Naive thymus-derived CD4-positive, alpha-beta T cell (primary cell): Measurements from ENCODE around the gene DERA. TPM values are rescaled to one million over a fixed set of nuclear protein-coding genes. Genes with fewer than 3 reads are reported as not detected.

Source experiments
- ATAC-seq: fragments of 150-1000 bp; cut with Tn5 transposase; 2 replicates; pipeline ENCODE4 v1.10.0; 2021; ENCODE audit warnings: mild to moderate bottlenecking, moderate library complexity
- CTCF ChIA-PET: fragments of 350-600 bp; sonication (Branson Sonifier 250); formaldehyde crosslinking; loops from one replicate; lab custom pipeline; 2021; ENCODE audit warnings: antibody characterized with exemption; lab: Charles Lee
- POLR2A ChIA-PET: fragments of 350-600 bp; sonication (Branson Sonifier 250); formaldehyde crosslinking; loops from one replicate; lab custom pipeline; 2021; ENCODE audit warnings: antibody characterized with exemption, inconsistent platforms; lab: Charles Lee
- DNase-seq, 9 donors: peaks; one replicate each; pipeline versions ENCODE4 v3.0.0 to v3.0.0-alpha.2; 2020 to 2022; ENCODE audit warnings: mixed read lengths in 1 of 9
- H3K27ac ChIP-seq: one replicate; pipeline ENCODE4 v1.7.0; 2013; ENCODE audit warnings: mild to moderate bottlenecking, low read depth, low read length, moderate library complexity
- H3K27me3 ChIP-seq, 2 donors: one replicate each; pipeline ENCODE4 v1.7.0; 2013; ENCODE audit warnings: low read length in 2 of 2, mild to moderate bottlenecking in 2 of 2, moderate library complexity in 2 of 2; ENCODE audit not compliant: control insufficient read depth in 2 of 2, insufficient read depth in 2 of 2
- H3K36me3 ChIP-seq, 3 experiments: 1 replicate in 2 of 3; 2 replicates in 1 of 3; pipeline ENCODE4 v1.7.0; 2013; ENCODE audit warnings: low read length in 3 of 3, mild to moderate bottlenecking in 3 of 3, moderate library complexity in 1 of 3; ENCODE audit not compliant: insufficient read depth in 3 of 3, control insufficient read depth in 2 of 3
- H3K4me1 ChIP-seq, 2 donors: one replicate each; pipeline ENCODE4 v1.7.0; 2013; ENCODE audit warnings: low read length in 2 of 2, mild to moderate bottlenecking in 2 of 2, moderate library complexity in 1 of 2; ENCODE audit not compliant: control insufficient read depth in 2 of 2, insufficient read depth in 2 of 2
- H3K4me3 ChIP-seq: 2 replicates; pipeline ENCODE4 v1.7.0; 2013; ENCODE audit warnings: mild to moderate bottlenecking, low read length
- H3K9me3 ChIP-seq, 3 experiments: 1 replicate in 2 of 3; 2 replicates in 1 of 3; pipeline ENCODE4 v1.7.0; 2013; ENCODE audit warnings: low read length in 3 of 3; ENCODE audit not compliant: control insufficient read depth in 2 of 3
- H3K27ac Mint-ChIP-seq, 9 donors: one replicate each; pipeline ENCODE4 v1.8.0; 2020 to 2022; ENCODE audit warnings: mixed read lengths in 9 of 9, mild to moderate bottlenecking in 8 of 9, moderate library complexity in 5 of 9, inconsistent platforms in 2 of 9
- H3K27me3 Mint-ChIP-seq, 5 donors: one replicate each; pipeline ENCODE4 v1.8.0; 2021 to 2022; ENCODE audit warnings: mixed read lengths in 5 of 5, mild to moderate bottlenecking in 1 of 5
- H3K36me3 Mint-ChIP-seq, 5 donors: one replicate each; pipeline ENCODE4 v1.8.0; 2020 to 2022; ENCODE audit warnings: mixed read lengths in 5 of 5, mild to moderate bottlenecking in 3 of 5, inconsistent platforms in 1 of 5
- H3K4me1 Mint-ChIP-seq, 7 donors: one replicate each; pipeline ENCODE4 v1.8.0; 2020 to 2022; ENCODE audit warnings: mixed read lengths in 7 of 7, mild to moderate bottlenecking in 3 of 7, inconsistent platforms in 1 of 7
- H3K4me3 Mint-ChIP-seq, 10 donors: one replicate each; pipeline ENCODE4 v1.8.0; 2020 to 2022; ENCODE audit warnings: mild to moderate bottlenecking in 10 of 10, mixed read lengths in 10 of 10, moderate library complexity in 6 of 10, inconsistent platforms in 2 of 10
- H3K9me3 Mint-ChIP-seq, 11 donors: one replicate each; pipeline ENCODE4 v1.8.0; 2020 to 2022; ENCODE audit warnings: mixed read lengths in 11 of 11, mild to moderate bottlenecking in 4 of 11, inconsistent platforms in 1 of 11, moderate library complexity in 1 of 11
- intact Hi-C, 2 donors: fragments of 100-400 bp; cut with micrococcal nuclease; formaldehyde crosslinking; loops; one replicate each; pipeline ENCODE4 v1.15.1; 2023
- polyA plus RNA-seq, 2 donors: library from polyadenylated mRNA; unstranded; fragments of 300-500 nt; fragmentation: Illumina TruSeq; gene quantifications; one replicate each; pipeline ENCODE4 v1.2.3, GENCODE V29; 2021
- total RNA-seq, 6 experiments: library from RNA in 5 of 6; stranded (reverse) in 5 of 6; gene quantifications; 1 replicate in 5 of 6; 2 replicates in 1 of 6; pipeline ENCODE4 v1.2.3 and lab custom pipeline; 2021 to 2026

The DERA gene
- total and polyA plus RNA-seq, 7 experiments from 2014 or later: 8.4 to 33.4 (median 14.6) TPM

DNA sequence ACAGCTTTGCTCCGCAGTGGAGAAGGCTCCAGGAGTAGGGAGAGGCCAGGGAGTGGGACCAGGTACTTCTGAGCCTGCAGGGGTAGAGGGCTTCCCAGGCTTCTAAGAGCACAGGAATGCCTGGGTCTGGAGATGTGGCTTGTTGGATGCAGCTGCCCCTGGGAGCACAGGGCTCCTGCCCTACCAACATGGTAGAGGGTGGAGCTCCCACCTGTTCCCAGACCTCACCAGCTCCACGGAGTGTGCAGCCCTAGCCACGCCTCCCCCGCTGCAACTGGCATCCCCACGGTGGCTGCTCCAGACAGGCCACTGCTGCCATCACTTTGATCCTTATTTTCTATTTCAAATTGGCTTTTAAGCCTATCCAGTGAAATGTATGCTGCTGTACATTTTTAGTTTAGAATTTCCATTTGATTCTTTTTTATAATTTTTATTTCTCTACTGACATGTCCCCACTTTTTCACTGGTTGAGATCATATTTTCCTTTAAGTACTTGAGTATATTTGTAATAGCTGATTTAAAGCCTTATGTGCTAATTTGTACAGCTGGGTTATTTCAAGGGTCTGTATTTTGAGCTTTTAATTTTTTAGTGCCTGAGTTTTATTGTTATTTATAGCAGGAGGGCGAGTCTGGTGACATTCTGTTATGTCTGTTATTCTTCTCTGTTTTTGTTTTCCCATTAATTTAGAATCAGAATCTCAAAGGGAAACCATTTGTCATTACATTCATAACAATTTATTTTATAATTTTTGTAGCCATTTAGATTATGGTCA, 78.0 kb downstream of the DERA start:
- Mint-ChIP-seq H3K27me3 (no peaks in the 10 kb centered on the region), H3K4me1 (peaks cover 0 to 13% (median 4%) of the 10 kb centered on the region in 7 donors), H3K27ac (no peak overlapping the region), H3K36me3 (peaks cover 16 to 84% (median 65%) of the 10 kb centered on the region in 5 donors), H3K9me3 (peaks cover 0 to 10% (median 0%) of the 10 kb centered on the region in 11 donors), H3K4me3 (no peak overlapping the region)
- H3K4me3 ChIP-seq: no peak overlapping the region
- H3K9me3 ChIP-seq: no peaks in the 10 kb centered on the region
- H3K27me3 ChIP-seq: no peaks in the 10 kb centered on the region
- ChIA-PET CTCF (no interaction called here), POLR2A (no interaction called here)
- no peaks in the 10 kb centered on the region for H3K4me1 ChIP-seq
- intact Hi-C loops: no loop called here
- peaks cover 0 to 18% (median 0%) of the 10 kb centered on the region in 3 experiments for H3K36me3 ChIP-seq
- DNase-seq (no peak), ATAC-seq (no peak)
- H3K27ac ChIP-seq: no peak overlapping the region

DNA sequence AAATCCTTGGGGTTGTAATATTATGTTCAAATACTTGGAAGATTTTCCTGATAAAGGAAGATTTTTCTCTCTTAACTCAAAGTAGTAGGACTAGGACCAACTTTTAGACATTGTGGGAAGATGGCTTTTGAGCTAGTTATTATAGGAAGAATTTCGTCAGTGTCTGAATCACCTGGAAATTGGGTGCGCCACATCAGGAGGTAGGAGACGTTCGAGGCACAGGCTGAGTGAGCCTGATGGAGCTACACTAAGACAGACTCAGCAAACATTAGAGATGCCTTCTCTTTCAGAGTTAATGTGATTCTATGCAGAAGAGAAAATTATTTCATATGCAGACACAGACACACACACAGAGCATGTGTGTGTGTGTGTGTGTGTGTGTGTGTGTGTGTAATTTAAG, 84.7 kb downstream of the DERA start:
- no peak overlapping the region for H3K4me3 ChIP-seq
- ChIA-PET CTCF (no interaction called here), POLR2A (no interaction called here)
- Mint-ChIP-seq H3K27me3 (no peaks in the 10 kb centered on the region), H3K36me3 (peaks cover 0 to 61% (median 46%) of the 10 kb centered on the region in 5 donors), H3K4me1 (peaks cover 0 to 6% (median 0%) of the 10 kb centered on the region in 7 donors), H3K9me3 (no peaks in the 10 kb centered on the region), H3K4me3 (no peak overlapping the region), H3K27ac (no peak overlapping the region)
- peaks cover 0 to 4% (median 0%) of the 10 kb centered on the region in 3 experiments for H3K36me3 ChIP-seq
- no peaks in the 10 kb centered on the region for H3K27me3 ChIP-seq
- intact Hi-C loops: no loop called here
- H3K9me3 ChIP-seq: no peaks in the 10 kb centered on the region
- ATAC-seq (no peak), DNase-seq (no peak)
- no peaks in the 10 kb centered on the region for H3K4me1 ChIP-seq
- H3K27ac ChIP-seq: no peak overlapping the region

GRCh38 chr12:15996254-15996653, 85.1 kb downstream of the DERA start:
- H3K27ac Mint-ChIP-seq: no peak overlapping the region
- DNase-seq (no peak), ATAC-seq (no peak)
- H3K4me3 Mint-ChIP-seq: no peak overlapping the region
- Histone ChIP-seq H3K27me3 (no peaks in the 10 kb centered on the region), H3K4me1 (no peaks in the 10 kb centered on the region), H3K36me3 (peaks cover 0 to 4% (median 0%) of the 10 kb centered on the region in 3 experiments), H3K9me3 (no peaks in the 10 kb centered on the region), H3K4me3 (no peak overlapping the region), H3K27ac (no peak overlapping the region)
- intact Hi-C loops: no loop called here
- POLR2A ChIA-PET: no interaction called here
- peaks cover 0 to 60% (median 42%) of the 10 kb centered on the region in 5 donors for H3K36me3 Mint-ChIP-seq
- H3K9me3 Mint-ChIP-seq: no peaks in the 10 kb centered on the region
- H3K4me1 Mint-ChIP-seq: peaks cover 0 to 6% (median 0%) of the 10 kb centered on the region in 7 donors
- CTCF ChIA-PET: no interaction called here
- no peaks in the 10 kb centered on the region for H3K27me3 Mint-ChIP-seq

DNA sequence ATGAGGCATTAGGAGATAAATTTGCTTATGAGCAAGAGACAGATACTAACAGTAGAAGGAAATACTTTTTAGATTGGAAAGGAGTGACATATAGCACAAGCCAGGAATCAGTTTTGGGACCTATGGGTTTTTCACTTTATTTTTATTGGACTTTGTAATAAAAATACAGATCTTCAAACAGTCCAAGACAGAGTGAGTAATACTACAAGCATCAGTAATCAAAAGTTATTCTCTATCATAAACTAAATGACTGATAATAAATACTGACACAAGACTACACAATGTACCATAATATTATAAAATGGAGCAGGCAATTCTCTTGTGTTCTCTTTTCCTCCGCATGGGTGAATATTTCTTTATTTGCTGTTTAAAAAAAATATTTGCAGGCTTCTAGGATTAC, 85.8 kb downstream of the DERA start:
- Histone ChIP-seq H3K27ac (no peak overlapping the region), H3K4me1 (no peaks in the 10 kb centered on the region), H3K27me3 (no peaks in the 10 kb centered on the region), H3K4me3 (no peak overlapping the region), H3K9me3 (no peaks in the 10 kb centered on the region), H3K36me3 (peaks cover 0 to 4% (median 0%) of the 10 kb centered on the region in 3 experiments)
- Mint-ChIP-seq H3K4me1 (peaks cover 0 to 6% (median 0%) of the 10 kb centered on the region in 7 donors), H3K4me3 (no peak overlapping the region), H3K9me3 (no peaks in the 10 kb centered on the region), H3K27me3 (no peaks in the 10 kb centered on the region), H3K36me3 (peaks cover 0 to 59% (median 37%) of the 10 kb centered on the region in 5 donors), H3K27ac (no peak overlapping the region)
- ChIA-PET POLR2A (no interaction called here), CTCF (no interaction called here)
- ATAC-seq (no peak), DNase-seq (no peak)
- intact Hi-C loops: no loop called here

DNA sequence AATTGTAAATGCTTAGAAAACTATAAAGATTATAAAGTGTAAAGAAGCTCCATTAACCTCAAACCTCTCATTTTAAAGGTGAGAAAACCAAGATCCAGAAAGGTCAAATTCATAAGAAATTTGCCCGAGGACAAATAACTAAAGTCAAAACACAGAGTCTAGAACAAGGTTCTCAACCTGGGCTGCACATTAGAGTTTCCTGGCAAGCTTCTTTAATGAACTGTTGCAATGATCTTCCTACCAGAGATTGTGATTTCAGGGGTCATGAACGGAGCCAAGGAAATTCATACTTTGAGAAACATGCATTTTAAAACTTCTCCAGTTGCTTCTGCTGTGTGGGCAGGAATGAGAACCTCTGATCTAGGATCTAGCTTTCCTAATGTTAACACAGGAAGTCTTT, 86.8 kb downstream of the DERA start:
- H3K27me3 ChIP-seq: no peaks in the 10 kb centered on the region
- H3K36me3 Mint-ChIP-seq: peaks cover 0 to 52% (median 32%) of the 10 kb centered on the region in 5 donors
- H3K9me3 Mint-ChIP-seq: no peaks in the 10 kb centered on the region
- DNase-seq (no peak), ATAC-seq (no peak)
- no peak overlapping the region for H3K4me3 ChIP-seq
- intact Hi-C loops: no loop called here
- H3K4me1 ChIP-seq: no peaks in the 10 kb centered on the region
- H3K4me1 Mint-ChIP-seq: peaks cover 0 to 6% (median 0%) of the 10 kb centered on the region in 7 donors
- no peaks in the 10 kb centered on the region for H3K9me3 ChIP-seq
- no peak overlapping the region for H3K27ac ChIP-seq
- no peak overlapping the region for H3K27ac Mint-ChIP-seq
- H3K27me3 Mint-ChIP-seq: no peaks in the 10 kb centered on the region
- CTCF ChIA-PET: no interaction called here
- no peak overlapping the region for H3K4me3 Mint-ChIP-seq
- H3K36me3 ChIP-seq: peaks cover 0 to 4% (median 0%) of the 10 kb centered on the region in 3 experiments
- POLR2A ChIA-PET: no interaction called here

DNA sequence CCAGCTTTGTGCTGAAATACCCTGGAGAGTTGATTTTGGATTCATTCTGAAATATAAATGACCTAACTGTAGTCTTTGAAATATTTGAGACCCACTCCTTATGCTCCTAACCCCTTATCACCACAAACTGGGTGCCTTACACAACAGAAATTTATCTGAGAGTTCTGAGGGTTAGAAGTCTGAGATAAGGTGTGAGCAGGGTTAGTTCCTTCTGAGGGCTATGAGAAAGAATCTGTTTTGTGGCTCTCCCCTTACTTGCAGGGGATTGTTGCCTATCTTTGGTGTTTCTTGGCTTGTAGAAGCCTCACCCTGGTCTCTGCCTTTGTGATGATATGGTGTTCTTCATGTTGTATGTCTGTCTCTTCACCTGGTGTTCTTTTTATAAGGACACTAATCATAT, 91.7 kb downstream of the DERA start:
- POLR2A ChIA-PET: no interaction called here
- Mint-ChIP-seq H3K27ac (no peak overlapping the region), H3K36me3 (peaks cover 0 to 61% (median 34%) of the 10 kb centered on the region in 5 donors), H3K4me1 (peaks cover 0 to 6% (median 0%) of the 10 kb centered on the region in 7 donors), H3K27me3 (no peaks in the 10 kb centered on the region), H3K4me3 (no peak overlapping the region), H3K9me3 (peaks cover 0 to 5% (median 0%) of the 10 kb centered on the region in 11 donors)
- Histone ChIP-seq H3K4me1 (no peaks in the 10 kb centered on the region), H3K36me3 (peaks cover 0 to 4% (median 0%) of the 10 kb centered on the region in 3 experiments), H3K9me3 (no peaks in the 10 kb centered on the region), H3K27me3 (no peaks in the 10 kb centered on the region), H3K4me3 (no peak overlapping the region), H3K27ac (no peak overlapping the region)
- CTCF ChIA-PET: no interaction called here
- no peak for DNase-seq
- intact Hi-C loops: no loop called here
- ATAC-seq: peak; percentile 34

DNA sequence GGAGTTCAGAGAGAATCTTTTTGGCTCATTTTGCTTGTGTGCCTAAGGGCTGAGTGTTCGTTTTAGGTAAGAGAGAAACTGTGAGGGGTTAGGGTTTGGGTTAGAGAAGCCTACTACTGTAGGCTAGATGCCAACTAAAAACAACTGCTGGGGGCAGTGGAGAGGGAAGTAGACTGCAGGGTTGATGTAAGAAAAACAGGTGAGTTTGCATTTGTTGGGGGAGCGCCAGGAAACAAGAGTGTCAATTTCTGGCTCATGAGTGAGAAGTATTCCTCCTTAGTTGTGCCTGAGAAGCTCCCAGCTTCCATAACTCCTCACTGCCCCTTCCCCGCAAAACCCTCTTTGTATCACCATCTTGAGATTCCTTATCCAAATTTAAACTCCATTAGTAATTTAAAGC, 92.3 kb downstream of the DERA start:
- CTCF ChIA-PET: no interaction called here
- Histone ChIP-seq H3K27ac (no peak overlapping the region), H3K36me3 (peaks cover 0 to 4% (median 0%) of the 10 kb centered on the region in 3 experiments), H3K4me3 (no peak overlapping the region), H3K27me3 (no peaks in the 10 kb centered on the region), H3K9me3 (no peaks in the 10 kb centered on the region), H3K4me1 (no peaks in the 10 kb centered on the region)
- peaks cover 0 to 6% (median 0%) of the 10 kb centered on the region in 7 donors for H3K4me1 Mint-ChIP-seq
- H3K27me3 Mint-ChIP-seq: no peaks in the 10 kb centered on the region
- peaks cover 0 to 67% (median 38%) of the 10 kb centered on the region in 5 donors for H3K36me3 Mint-ChIP-seq
- DNase-seq (no peak), ATAC-seq (no peak)
- intact Hi-C loops: no loop called here
- H3K4me3 Mint-ChIP-seq: no peak overlapping the region
- POLR2A ChIA-PET: no interaction called here
- H3K27ac Mint-ChIP-seq: no peak overlapping the region
- peaks cover 0 to 5% (median 0%) of the 10 kb centered on the region in 11 donors for H3K9me3 Mint-ChIP-seq
